HG03025 (cell line): Measurements from ENCODE around the gene METTL2B.

Experiments
- ATAC-seq: cut with Tn5 transposase; IDR thresholded peaks from one replicate; pipeline ENCODE4 v1.9.1; 2021; ENCODE audit warnings: mild to moderate bottlenecking, moderate library complexity; ENCODE audit not compliant: unreplicated experiment, low FRiP score

METTL2B gene, protein sequence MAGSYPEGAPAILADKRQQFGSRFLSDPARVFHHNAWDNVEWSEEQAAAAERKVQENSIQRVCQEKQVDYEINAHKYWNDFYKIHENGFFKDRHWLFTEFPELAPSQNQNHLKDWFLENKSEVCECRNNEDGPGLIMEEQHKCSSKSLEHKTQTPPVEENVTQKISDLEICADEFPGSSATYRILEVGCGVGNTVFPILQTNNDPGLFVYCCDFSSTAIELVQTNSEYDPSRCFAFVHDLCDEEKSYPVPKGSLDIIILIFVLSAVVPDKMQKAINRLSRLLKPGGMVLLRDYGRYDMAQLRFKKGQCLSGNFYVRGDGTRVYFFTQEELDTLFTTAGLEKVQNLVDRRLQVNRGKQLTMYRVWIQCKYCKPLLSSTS

GRCh38 chr7:128476402-128477335 lies at the start of gene METTL2B:
METTL2B (plus strand) TSS chr7:128476748; CDS start chr7:128476766, 18 bp downstream.
- peak; percentile 93 for ATAC-seq

DNA sequence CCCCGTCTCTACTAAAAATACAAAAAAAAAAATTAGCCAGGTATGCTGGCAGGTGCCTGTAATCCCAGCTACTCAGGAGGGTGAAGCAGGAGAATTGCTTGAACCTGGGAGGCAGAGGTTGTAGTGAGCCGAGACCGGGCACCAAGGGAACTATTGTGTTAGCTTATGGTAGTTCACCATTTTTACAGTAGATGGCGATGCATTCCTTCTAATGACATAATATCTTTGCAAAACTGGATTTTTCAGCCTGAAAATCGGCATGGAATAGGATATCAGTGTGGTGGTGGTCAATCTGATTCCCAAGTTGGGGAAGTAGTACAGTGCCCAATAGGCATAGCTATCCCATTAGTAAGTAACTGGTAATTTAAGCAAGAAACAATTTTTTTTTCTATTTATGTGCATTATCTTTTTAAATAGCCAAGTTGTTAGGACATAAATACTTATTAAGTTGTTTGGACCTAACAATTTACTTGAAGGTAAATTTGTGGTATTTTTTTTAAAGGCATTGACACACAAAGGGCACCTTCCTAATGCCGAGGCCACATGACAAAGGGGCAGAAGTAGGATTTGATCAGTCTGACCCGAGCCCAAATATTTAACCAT lies 49.2 kb upstream of the METTL2B start:
- ATAC-seq, result no peak

GRCh38 chr7:128430207-128430606 lies 46.3 kb upstream of the METTL2B start:
- ATAC-seq, result no peak

- no peak for ATAC-seq
Measured at GRCh38 chr7:128431221-128431620, 45.3 kb upstream of the METTL2B start.

- no peak for ATAC-seq
Measured at GRCh38 chr7:128431754-128432153, 44.8 kb upstream of the METTL2B start.

DNA sequence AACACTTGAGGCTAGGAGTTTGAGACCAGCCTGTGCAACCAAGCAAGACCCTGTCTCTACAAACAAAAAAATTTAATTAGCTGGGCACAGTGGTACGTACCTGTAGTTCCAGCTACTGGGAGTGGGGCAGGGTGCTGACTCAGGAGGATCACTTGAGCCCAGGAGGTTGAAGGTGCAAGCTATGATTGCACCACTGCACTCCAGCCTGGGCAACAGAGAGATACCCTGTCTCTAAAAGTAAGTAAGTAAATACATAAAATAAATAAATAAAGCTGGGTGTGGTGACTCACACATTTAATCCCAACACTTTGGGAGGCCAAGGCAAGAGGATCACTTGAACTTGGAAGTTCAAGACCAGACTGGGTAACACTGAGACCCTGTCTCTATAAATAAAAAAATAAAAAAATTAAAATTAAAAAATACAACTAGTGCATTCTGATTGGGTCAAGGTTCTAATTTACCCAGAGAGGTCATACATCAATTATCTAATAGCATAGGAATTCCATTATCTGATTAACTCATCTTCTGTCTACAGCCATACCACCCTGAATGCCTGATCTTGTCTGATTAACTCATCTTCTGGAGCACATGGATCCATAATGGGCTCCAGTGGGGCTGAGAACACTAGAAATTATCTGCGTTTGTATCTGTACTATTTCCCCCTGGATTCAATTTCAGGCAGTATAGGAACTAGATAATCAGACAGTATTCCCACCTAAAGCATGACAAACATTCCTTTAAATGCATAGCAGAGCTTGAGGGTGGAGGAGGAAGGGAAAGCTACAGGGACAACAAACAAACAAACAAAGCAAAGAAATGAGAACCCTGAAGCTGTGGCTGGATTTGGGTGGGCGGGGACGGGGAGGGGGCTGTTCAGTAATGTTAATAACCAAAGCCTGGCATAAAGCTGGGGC lies 41.9 kb upstream of the METTL2B start:
- ATAC-seq, result no peak

GRCh38 chr7:128435327-128435686 lies 41.2 kb upstream of the METTL2B start:
- ATAC-seq, result no peak

DNA sequence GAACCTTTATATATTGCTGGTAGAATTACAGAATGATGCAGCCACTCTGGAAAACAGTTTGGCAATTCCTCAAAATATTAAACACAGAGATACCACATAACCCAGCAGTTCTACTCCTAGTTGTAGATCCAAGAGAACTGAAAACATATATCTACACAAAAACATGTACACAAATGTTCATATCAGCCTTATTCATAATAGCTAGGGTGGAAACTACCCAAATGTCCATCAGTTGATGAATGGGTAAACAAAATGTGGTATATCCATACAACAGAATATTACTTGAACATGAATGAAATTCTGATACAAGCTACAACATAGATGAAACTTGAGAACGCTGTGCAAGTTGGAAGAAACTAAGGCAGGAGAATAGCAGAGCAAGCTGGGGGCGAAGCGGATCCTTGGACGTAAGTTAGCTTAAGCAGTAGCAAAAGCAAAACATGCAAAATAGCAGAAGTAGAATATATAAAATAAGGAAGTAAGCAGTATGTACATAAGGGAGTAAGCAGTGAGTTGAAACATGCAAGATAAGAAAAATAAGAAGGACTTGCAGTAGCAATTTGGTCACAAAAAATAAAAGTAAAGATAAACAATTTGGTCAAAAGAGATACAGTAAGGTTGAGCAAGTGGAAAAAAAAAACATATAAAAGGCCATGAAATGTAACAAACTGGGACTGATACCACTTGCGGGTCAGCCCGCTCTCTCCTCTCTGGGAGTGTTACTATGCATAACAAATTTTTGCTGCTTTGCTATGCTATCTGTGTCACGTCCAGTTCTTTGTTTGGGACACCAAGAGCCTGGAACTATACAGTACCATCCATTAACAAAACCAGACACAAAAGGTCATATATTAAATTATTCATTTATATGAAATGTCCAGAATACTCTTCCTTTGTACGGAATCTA lies 38.9 kb upstream of the METTL2B start:
- no peak for ATAC-seq

DNA sequence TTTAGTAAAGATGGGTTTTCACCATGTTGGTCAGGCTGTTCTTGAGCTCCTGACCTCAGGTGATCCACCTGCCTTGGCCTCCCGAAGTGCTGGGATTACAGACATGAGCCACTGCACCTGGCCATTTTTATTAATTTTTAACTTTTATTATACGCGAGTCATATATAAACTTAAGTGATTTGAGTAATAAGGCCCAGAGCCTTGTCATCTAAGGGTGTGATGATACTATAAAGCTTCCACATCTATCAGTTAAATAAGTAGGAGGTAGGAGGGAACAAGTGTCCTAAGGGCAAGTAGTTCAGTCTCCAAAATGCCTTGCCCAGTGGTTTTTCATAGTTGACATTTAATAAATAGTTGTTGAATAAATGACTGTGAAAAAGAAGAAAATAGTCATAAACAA lies 34.2 kb upstream of the METTL2B start:
- ATAC-seq, result no peak

GRCh38 chr7:128443831-128444600 lies 32.5 kb upstream of the METTL2B start:
- no peak for ATAC-seq

GRCh38 chr7:128446306-128446705 lies 30.2 kb upstream of the METTL2B start:
- ATAC-seq, result no peak

DNA sequence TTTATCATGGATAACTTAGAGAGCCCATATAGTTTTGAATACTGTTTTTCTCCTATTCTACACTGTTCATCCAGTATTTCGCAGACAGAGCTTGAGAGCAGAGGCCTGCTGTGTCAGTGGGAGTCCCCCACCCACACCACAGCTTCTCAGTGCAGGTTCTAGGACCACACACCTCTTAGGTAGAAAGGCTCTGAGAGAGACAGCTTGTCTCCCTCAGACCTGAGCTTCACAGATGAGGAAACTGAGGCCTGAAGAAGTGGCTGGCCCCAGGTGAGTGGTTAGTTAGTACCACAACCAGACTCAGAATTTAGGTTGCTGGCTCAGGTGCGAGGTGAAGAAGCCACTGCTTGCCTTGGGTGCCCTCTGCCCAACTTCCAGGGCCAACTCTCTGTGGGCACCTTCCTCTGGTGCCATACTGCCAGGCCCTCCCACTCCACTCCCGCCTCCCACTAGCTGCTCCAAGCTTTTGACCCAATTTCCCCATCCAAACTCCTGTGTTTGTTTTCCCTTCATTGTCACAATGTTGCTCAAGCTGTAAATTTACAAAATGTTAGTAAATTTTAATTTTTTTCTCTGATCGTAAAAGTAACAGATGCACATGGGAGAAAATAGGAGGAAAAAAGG lies 28.5 kb upstream of the METTL2B start:
- no peak for ATAC-seq

DNA sequence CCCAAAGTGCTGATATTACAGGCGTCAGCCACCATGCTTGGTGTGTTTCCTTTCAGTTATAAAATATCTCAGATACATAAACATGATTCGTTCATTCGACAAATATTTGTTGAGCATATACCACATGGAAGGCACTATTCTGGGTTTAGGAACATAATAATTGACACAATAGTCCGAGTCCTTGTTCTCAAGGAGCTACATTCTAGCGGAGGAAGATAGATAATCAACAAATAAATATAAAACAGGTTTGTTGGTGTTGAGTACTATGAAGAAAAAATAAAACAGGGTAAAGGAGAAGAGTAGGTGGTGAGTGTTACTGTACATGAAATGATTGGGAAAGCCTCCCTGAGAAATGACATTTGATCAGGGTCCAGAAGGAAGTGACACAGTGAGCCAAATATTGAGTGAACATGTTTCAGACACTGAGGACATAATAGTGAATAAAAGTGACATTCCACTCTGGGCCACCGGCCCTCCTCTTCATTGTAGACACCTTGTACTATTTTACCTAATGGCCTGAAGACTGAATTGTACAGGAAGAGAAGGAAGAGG lies 27.7 kb upstream of the METTL2B start:
- no peak for ATAC-seq

- no peak for ATAC-seq
Measured at GRCh38 chr7:128450409-128450808, 26.1 kb upstream of the METTL2B start.

DNA sequence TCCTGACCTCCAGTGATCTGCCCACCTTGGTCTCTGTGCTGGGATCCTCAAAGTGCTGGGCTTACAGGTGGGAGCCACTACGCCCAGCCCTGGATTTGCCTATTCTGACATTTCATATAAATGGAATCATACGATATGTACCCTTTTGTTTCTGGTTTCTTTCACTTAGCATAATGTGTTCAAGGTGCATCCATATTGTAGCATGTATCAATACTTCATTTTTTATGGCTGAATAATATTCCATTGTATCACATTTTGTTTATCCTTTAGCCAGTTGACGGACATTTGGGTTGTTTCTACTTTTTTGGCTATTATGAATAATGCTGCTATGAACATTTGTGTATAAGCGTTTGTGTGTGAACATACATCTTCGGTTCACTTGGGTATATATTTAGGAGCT lies 25.6 kb upstream of the METTL2B start:
- ATAC-seq, result no peak

DNA sequence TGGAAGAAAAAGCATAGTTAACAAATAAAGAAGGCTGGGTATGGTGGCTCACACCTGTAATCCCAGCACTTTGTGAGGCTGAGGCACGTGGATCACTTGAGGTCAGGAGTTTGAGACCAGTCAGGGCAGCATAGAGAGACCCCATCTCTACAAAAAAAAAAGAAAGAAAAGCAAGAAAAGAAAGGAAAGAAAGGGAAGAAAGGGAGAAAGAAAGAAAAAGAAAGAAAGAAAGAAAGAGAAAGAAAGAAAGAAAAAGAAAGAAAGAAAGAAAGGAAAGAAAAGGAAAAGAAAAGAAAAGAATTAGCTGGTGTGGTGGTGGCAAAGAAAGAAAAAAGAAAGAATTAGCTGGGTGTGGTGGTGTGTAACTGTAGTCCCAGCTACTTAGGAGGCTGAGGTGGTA lies 24.0 kb upstream of the METTL2B start:
- ATAC-seq, result no peak
